Putamen (tissue), 1 donor: ENCODE results near the gene CYP11A1.
A peak's percentile ranks its signal among the peaks of the same experiment; 100 is the strongest.

Source experiments
- DNase-seq: peaks from one replicate; pipeline ENCODE4 v3.0.0-alpha.2; 2016; ENCODE audit warnings: low spot score

CYP11A1 gene

DNA sequence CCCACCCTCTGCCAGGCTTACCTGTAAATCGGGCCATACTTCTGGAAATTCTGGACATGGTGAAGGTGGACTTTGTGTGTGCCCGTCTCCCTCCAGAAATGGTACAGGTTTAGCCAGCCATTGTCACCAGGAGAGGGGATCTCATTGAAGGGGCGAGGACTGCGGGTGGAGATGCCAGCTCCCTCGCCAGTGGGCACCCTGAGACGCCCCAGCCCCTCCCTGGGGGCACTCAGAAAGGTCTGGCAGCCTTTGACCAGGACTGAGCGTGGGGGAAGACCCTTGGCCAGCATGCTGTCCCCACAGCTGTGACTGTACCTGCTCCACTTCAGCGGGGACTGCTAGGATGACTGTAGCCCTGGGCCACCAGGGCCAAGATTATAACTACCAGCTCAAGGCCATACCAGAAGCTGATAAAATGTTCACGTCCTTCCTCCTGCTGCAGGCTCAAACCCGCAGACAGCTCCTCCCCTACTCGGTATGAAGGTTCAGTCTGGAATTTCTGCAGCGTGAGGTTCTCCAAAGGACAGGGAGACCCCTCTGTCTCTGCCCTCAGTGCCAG lies at the start of gene CYP11A1:
Gene CYP11A1, minus strand, starts transcription at position 351 of the 559 bp plus-strand sequence. Its CDS starts 61 bp downstream, at position 290.
- no peak for DNase-seq

DNA sequence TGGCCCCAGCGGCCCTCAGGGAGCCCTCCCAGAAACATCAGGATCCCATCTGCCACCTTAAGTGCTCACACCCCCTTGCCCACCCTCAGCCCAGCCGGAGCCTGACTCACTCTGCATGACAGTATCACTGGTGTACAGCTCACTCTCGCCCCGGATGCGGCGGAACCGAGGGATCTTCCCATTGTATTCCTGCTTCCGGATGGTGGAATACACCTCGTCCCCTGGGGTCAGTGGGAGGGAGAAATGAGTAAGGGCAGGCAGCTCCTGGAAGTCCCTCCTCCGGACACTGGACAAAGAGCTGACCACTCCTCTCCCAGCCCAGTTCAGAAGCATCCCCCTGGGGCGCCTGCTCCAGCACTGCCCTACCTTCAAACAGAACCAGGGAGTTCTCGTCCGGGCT lies 49.8 kb upstream of the CYP11A1 start:
- DNase-seq: no peak

- DNase-seq: no peak
Measured at GRCh38 chr15:74415966-74416916, 48.8 kb upstream of the CYP11A1 start.

GRCh38 chr15:74414603-74415338 lies 47.3 kb upstream of the CYP11A1 start:
- no peak for DNase-seq

DNA sequence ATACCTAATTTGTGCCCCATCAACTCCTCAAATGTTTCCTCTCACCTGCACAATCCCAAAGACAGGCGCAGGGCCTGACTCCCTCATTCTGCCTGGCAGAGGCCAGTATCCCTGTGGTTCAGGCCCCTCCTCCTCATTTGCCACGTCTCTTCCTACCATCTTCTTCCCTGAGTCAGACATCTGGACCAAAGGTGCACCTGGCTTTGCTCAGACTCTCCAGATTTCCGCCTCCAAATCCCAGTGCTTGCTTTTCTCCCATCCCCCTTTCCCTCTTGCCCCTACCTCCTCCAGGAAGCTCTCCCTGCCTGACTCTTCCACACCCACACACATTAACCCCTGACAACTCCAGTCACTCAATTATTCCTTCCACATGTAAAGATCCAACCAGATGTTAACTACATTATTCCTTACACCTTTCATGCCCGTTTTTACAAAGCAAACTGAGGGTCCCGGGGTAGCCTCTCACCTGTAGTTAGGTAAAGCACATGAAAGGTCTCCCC lies 46.7 kb upstream of the CYP11A1 start:
- no peak for DNase-seq

GRCh38 chr15:74413350-74414080 lies 46.1 kb upstream of the CYP11A1 start:
- DNase-seq: no peak

GRCh38 chr15:74412159-74412558 lies 44.7 kb upstream of the CYP11A1 start:
- DNase-seq: no peak

DNA sequence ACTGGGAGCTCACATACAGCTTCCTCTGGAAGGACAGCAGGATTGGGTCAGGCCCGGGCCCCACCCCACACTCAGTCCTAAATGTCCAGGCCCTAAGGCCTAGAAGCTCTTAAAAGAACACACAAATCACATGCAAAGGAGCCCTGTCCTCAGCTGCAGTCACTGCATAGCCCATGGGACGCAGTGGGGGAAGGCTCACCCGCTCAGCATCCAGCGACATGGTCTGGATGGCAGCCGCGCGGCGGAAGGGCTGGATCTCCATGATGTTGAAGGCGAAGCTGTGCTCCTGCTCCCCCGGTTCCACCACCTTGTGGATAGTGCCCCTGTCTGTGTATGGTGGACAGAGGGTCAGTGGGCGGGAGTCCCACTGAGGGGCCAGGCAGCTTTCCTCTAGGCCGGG lies 44.2 kb upstream of the CYP11A1 start:
- no peak for DNase-seq

DNA sequence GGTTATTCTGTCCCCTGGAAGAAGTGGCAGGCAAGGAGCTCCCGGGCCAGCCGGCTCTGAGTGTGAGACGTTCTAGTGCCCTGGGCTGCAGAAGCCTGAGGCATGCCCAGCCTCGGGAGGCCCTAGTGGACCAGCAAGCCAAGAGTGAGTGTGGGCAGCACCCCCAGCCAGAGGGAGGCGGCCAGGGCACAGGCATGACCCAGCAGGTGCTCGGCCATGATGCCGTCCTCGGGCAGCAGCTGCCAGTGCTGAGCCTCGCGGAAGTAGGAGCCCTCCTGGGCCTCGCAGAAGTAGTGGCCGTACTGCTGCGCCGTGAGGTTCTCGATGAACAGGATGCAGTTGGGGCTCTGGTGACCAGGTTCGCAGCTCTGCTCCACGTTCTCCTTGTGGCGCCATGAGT lies 43.1 kb upstream of the CYP11A1 start:
- DNase-seq: no peak

GRCh38 chr15:74409225-74409624 lies 41.8 kb upstream of the CYP11A1 start:
- DNase-seq: no peak

- no peak for DNase-seq
Measured at GRCh38 chr15:74408815-74409214, 41.4 kb upstream of the CYP11A1 start.

- DNase-seq: no peak
Measured at GRCh38 chr15:74408385-74408784, 40.9 kb upstream of the CYP11A1 start.

DNA sequence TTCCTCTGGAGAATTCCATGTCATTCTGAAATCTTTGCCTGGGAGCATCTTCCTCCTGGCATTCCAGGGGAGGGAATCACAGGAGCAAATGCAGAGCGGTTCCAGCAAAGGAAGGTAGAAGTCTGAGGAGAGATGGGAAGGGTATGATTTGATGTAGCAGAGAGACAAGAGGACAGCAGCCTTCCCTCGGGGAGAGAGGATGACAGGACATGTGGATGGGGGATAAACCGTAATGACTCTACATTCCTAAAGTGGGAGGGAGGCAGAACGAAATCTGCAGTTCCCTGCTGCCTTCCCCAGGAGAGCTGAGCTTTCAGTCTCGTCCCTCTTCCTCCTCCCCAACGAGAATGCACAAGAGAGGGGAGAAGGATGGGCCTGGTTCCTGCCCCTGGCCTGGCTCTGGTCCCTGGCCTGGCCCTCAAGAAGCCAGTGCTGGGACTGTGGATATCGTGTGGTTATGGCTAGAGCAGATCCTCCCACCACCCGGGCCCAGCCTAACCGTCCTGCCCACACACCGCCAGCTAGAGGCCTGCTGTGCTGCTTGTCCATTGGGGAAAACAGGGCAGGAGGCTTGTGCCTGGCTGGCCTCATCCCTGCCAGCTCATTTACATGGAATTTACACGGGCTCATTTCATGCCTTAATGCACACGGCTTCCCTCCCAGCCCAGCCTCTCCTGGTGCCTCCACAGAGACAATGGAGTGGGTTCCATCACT lies 39.7 kb upstream of the CYP11A1 start:
- DNase-seq: no peak

GRCh38 chr15:74406517-74406916 lies 39.1 kb upstream of the CYP11A1 start:
- DNase-seq: no peak

DNA sequence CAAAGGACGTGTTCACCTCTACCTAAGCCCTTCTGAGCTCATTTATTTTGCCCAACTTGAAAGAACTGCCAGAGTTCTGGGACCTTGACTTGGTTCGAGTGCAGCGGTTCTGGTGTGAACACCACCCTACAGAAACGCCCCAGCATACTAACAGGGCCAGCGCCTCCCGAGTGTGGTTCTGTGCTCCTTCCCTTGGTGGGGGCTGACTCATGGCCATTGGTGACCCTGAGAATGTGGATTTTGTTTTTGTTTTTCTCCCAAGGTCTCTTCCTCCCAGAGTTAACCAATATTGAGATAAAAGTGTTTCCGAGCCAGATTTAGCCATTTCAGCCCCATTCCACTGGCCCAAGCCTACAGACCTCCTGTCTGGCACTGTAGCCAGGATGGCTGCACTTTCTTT lies 38.4 kb upstream of the CYP11A1 start:
- no peak for DNase-seq

DNA sequence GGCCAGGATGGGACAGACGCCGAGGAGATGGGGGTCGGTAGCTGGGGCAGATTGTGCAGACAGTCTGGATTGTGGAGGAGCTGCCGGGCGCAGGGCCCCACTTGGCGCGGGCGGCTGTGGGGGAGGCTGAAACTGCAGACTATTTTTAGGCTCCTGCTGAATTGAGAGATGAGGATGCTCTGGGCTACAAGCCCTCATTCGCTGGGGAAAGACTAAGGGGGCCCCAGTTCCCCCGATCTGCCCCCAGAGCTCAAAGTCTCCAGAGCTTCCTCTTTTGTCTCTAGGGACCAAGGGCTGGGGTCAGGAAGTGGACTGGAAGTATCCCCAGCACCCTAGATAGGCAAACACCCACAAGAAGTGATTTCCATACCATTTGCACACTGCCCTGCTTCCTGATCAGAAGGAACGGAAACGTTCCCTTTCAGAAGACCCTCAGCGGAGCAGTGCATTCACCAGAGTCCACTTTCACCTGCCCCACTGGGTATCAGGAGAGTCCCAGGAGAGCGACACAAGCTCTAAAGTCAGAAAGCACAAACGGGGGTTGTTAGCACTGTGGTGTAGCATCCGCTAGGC lies 36.6 kb upstream of the CYP11A1 start:
- DNase-seq: peak; percentile 52

- no peak for DNase-seq
Measured at GRCh38 chr15:74403588-74403919, 36.1 kb upstream of the CYP11A1 start.

DNA sequence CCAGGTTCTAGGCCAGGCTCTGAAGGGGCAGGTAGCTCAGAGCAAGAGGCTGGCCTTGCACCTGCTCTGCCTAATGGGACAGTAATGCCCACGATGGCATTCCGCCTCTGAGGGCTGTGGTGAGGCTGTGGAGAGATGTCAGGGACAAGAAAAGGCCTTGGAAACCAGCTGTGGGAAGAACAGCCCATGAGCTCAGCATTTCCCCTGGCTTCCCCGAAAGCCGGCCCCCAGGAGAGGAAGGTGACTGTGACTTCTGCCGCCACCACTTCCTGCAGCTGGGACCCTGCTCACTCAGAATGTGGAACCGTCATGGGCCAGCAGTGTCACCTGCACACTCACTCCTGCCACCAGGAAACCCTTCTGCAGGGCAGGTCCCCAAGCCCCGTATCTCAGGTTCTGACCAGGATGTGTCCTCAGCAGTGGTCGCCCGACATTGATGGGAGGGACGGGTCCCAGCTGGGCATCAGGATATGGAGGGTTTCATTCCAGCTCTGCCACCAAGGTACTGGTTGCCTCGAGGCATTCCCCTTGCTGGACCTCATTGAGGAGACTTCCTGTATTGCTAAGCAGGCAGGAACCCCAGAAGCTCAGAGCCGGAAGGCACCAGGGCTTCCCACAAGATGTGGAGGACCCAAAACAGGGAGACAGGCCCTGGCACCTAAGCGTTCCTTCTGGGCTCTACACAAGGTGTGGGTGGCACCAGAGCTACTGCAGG lies 35.6 kb upstream of the CYP11A1 start:
- no peak for DNase-seq

GRCh38 chr15:74402337-74402841 lies 34.9 kb upstream of the CYP11A1 start:
- DNase-seq: no peak
